Pancreas (tissue), 10 donors: ENCODE results near the gene JSRP1. TPM values are rescaled to one million over a fixed set of nuclear protein-coding genes. Genes with fewer than 3 reads are reported as not detected.
A peak's percentile ranks its signal among the peaks of the same experiment; 100 is the strongest.

Experiments
- ATAC-seq, 4 donors: fragments of 200-7000 bp; cut with Tn5 transposase; one replicate each; pipeline versions ENCODE4 v1.8.0 to v1.9.1; 2020; ENCODE audit warnings: mild to moderate bottlenecking in 4 of 4, moderate library complexity in 4 of 4
- DNase-seq, 6 donors: peaks; one replicate each; pipeline ENCODE4 v3.0.0-alpha.2; 2020
- FAIRE-seq: peaks from 2 replicates; lab custom pipeline; 2012; peaks lifted over from hg19 to GRCh38; lab: Jason Lieb, UNC
- H3K27ac ChIP-seq, 4 donors: fragments of 200-600 bp; sonication (generic); 1 replicate in 3 of 4; 2 replicates in 1 of 4; pipeline versions ENCODE4 v1.5.0 to v1.8.0; 2020
- H3K27me3 ChIP-seq, 4 donors: fragments of 200-600 bp; one replicate each; pipeline ENCODE4 v1.8.0; 2021
- H3K36me3 ChIP-seq, 3 donors: fragments of 200-600 bp; sonication (generic) in 1 of 3; one replicate each; pipeline versions ENCODE4 v1.5.0 to v1.8.0; 2020 to 2021
- H3K4me1 ChIP-seq, 3 donors: fragments of 200-600 bp; one replicate each; pipeline ENCODE4 v1.8.0; 2021
- H3K4me3 ChIP-seq, 4 donors: fragments of 200-600 bp; sonication (generic) in 2 of 4; one replicate each; pipeline versions ENCODE4 v1.5.0 to v1.8.0; 2020 to 2021
- H3K9me3 ChIP-seq, 4 donors: fragments of 200-600 bp; one replicate each; pipeline ENCODE4 v1.8.0; 2021
- WGBS, 2 donors: extraction: QIAGEN DNeasy Blood & Tissue Kit; methylation state at CpG; one replicate each; pipeline ENCODE4 v1.1.7; 2013; 5-methylcytosine and 5-hydroxymethylcytosine counted together
- intact Hi-C, 3 donors: fragments of 100-400 bp; cut with DNase I; formaldehyde crosslinking; loops; one replicate each; pipeline versions ENCODE4 v1.11.1 to v1.14.2; 2022
- polyA plus RNA-seq, 2 donors: library from polyadenylated mRNA; stranded (reverse); fragments of 200-250 nt; gene quantifications; one replicate each; pipeline ENCODE4 v1.2.3, GENCODE V29; 2013
- total RNA-seq, 6 donors: library from RNA; stranded (reverse); fragmentation: NEBNext Ultra II Directional in 4 of 6; extraction: Animal tissue kit (Norgen Biotek cat#: 25700) in 4 of 6; gene quantifications; one replicate each; pipeline versions ENCODE4 v1.2.1 to v1.2.4, GENCODE V29; 2021 to 2023
- TF ChIP-seq, protein P1 (sequence below), 4 donors: fragments of 200-600 bp; sonication (generic) in 3 of 4; IDR thresholded peaks; one replicate each; pipeline versions ENCODE4 v1.5.0 to v1.8.0; 2021; ENCODE audit warnings: antibody characterized with exemption in 4 of 4
- donor health status: healthy with polysubstance abuse.
- donor health status: DM: no; HTN: no; CAD: no; lungs with moderate emphysema.
- donor health status: DM: no; HTN: no; CAD: no.
- donor health status: control.
- donor health status: control.
- donor health status: Bipolar disorder and iron deficiency.
- donor health status: DM: yes; HTN: yes; CAD: no.
- donor health status: DM: no; HTN: no; CAD: no.
- donor health status: DM: no; HTN: no; CAD: no.
- donor health status: DM: yes; HTN: yes; CAD: no.

JSRP1 gene
- total and polyA plus RNA-seq, 8 donors: 0.29 to 4.0 (median 1.0) TPM; not detected in 2

DNA sequence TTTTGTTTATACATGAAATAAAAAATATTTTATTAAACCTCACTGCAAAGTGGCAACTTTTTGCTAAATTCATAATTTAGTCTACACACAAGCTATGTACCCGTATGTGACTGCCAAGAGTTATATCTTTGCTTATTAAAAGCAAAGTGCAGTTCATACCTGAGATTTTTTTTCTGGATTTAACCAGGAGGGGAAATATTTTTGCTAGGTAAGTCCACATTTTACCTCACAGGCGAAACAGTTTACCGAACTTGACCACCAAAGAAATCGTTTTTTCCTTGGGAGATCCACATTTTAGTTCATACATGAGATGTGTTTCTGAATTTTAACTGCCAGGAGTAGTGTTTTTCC is 12.2 kb upstream of the JSRP1 start:
- TF ChIP-seq, protein P1, sequence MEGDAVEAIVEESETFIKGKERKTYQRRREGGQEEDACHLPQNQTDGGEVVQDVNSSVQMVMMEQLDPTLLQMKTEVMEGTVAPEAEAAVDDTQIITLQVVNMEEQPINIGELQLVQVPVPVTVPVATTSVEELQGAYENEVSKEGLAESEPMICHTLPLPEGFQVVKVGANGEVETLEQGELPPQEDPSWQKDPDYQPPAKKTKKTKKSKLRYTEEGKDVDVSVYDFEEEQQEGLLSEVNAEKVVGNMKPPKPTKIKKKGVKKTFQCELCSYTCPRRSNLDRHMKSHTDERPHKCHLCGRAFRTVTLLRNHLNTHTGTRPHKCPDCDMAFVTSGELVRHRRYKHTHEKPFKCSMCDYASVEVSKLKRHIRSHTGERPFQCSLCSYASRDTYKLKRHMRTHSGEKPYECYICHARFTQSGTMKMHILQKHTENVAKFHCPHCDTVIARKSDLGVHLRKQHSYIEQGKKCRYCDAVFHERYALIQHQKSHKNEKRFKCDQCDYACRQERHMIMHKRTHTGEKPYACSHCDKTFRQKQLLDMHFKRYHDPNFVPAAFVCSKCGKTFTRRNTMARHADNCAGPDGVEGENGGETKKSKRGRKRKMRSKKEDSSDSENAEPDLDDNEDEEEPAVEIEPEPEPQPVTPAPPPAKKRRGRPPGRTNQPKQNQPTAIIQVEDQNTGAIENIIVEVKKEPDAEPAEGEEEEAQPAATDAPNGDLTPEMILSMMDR (IDR thresholded peaks at IDR 0.05): no peak
- peak overlapping the region in 2 of 4 donors; percentile 98 to 99 for H3K4me3 ChIP-seq
- H3K4me1 ChIP-seq: peaks cover 5 to 25% (median 19%) of the 10 kb centered on the region in 3 donors
- FAIRE-seq (peak; percentile 71), ATAC-seq (no peak), DNase-seq (no peak)
- intact Hi-C loops: no loop called here
- H3K27ac ChIP-seq: peak overlapping the region in 1 of 4 donors; percentile 98
- no peaks in the 10 kb centered on the region for H3K27me3 ChIP-seq
- no peaks in the 10 kb centered on the region for H3K9me3 ChIP-seq
- peaks cover 0 to 13% (median 5%) of the 10 kb centered on the region in 3 donors for H3K36me3 ChIP-seq
- 86 to 89% methylated on average over 4 of the region's 4 CpGs for WGBS, 2 donors

DNA sequence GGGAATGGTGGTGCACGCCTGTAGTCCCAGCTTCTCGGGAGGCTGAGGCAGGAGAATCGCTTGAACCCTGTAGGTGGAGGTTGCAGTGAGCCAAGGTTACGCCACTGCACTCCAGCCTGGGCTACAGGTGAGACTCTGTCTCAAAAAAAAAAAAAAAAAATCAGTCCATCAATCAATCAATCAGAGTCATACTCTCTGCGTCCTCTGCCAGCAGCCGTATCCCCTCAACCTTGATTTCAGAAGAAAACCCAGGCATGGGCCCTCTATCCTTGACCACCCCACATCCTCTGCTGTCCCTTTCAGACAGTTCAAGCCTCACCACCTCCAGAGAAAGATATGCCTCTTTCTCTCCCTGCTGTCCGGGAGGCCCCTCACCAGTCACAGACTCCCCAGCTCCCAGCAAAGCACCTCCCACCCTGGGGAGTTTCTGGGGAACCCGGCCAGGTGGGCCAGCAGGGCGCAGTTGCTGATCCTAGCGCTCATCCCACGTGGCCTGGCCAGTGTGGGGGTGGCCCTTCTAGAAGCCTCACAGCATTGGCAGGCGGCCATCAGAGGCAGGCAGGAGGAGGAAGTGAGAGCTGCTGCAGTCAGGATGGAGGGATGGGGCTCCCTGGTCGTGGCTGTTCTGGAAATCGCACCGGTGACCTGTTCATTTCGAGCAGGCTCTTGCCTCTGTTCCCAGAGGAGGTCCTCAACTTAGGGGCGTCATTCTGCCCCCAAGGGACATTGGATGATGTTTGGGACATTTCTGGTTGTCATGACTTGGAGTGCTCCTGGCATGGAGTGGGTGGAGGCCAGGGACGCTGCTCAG is 10.2 kb upstream of the JSRP1 start:
- Histone ChIP-seq H3K4me1 (peaks cover 0 to 9% (median 7%) of the 10 kb centered on the region in 3 donors), H3K4me3 (no peak overlapping the region), H3K27ac (peak overlapping the region in 2 of 4 donors; percentile 47 to 64), H3K9me3 (no peaks in the 10 kb centered on the region), H3K36me3 (no peaks in the 10 kb centered on the region), H3K27me3 (no peaks in the 10 kb centered on the region)
- intact Hi-C loops: no loop called here
- ATAC-seq (peak in 2 of 4 donors; percentile 16 to 21), FAIRE-seq (no peak), DNase-seq (peak; percentile 61 to 89 (median 83))
- TF ChIP-seq, protein P1 (IDR thresholded peaks at IDR 0.05): no peak
- WGBS, 2 donors: 52 to 57% methylated on average over 18 of the region's 18 CpGs

DNA sequence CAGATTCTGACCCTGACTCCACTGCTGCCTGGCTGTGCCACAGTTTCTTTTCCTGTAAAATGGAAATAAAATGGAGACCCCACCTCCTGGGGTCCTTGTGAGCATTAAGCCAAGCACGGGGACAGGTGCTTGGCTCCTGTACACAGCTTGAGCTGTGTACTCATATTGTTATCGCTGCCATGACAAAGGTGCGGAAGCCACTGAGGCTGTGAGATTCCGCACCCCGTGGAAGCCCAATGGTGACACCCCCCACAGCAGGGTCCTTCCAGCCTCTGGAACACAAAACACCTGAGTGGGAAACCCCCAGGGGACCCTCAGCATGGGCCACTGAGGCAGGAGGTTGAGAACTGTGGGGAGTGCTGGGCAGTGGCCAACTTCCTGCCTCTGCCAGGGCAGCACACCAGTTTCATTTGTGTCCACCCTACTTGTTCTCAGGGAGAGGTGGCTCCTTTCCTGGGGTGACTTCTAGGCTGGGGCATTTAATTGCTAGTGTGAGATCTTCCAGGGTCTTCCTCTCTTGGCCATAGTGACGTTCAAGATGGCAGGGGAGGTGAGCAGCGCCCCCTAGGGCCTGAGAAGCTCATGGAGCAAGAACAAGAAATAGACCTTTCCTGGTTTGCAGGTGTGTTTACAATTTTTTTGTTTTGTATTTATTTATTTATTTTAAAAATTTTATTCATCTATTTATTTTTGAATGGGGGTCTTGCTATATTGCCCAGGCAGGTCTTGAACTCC is 5.4 kb upstream of the JSRP1 start:
- H3K4me1 ChIP-seq: peaks cover 0 to 2% (median 0%) of the 10 kb centered on the region in 3 donors
- no peaks in the 10 kb centered on the region for H3K36me3 ChIP-seq
- ATAC-seq (peak in 2 of 4 donors; percentile 34 to 40), DNase-seq (no peak), FAIRE-seq (no peak)
- TF ChIP-seq, protein P1 (IDR thresholded peaks at IDR 0.05): peak in 3 of 4 donors; percentile 12 to 53 (median 43)
- WGBS, 2 donors: 61 to 63% methylated on average over 7 of the region's 7 CpGs
- no peaks in the 10 kb centered on the region for H3K27me3 ChIP-seq
- no peaks in the 10 kb centered on the region for H3K9me3 ChIP-seq
- intact Hi-C loops: no loop called here
- no peak overlapping the region for H3K27ac ChIP-seq
- H3K4me3 ChIP-seq: no peak overlapping the region

DNA sequence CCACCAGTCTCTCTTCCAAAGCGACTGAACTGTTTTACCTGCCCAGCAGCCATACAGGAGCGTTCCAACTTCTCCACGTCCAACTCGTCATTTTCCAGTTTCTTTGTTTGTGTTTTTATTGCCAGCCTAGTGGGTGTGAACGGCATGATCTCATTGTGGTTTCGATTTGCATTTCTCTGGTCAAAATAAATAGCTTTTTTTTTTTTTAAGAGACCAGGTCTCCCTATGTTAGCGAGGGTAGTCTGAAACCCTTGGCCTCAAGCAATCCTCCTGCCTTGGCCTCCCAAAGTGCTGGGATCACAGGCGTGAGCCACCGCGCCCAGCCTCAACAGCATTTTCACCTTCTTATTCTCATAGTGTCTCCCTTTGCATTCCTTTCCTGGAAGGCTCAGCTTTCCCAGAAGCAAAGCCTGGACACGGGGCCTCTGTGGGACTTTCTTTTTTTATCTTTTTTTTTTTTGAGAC is 4.2 kb upstream of the JSRP1 start:
- DNase-seq: no peak
- no peak overlapping the region for H3K27ac ChIP-seq
- TF ChIP-seq, protein P1 (IDR thresholded peaks at IDR 0.05): no peak
- no peaks in the 10 kb centered on the region for H3K9me3 ChIP-seq
- H3K36me3 ChIP-seq: no peaks in the 10 kb centered on the region
- H3K4me1 ChIP-seq: no peaks in the 10 kb centered on the region
- FAIRE-seq: no peak
- WGBS, 2 donors: 82 to 86% methylated on average over 11 of the region's 11 CpGs
- intact Hi-C loops: no loop called here
- no peak for ATAC-seq
- no peaks in the 10 kb centered on the region for H3K27me3 ChIP-seq
- no peak overlapping the region for H3K4me3 ChIP-seq
